ENCODE results near the gene PRKCQ. TPM values are rescaled to one million over a fixed set of nuclear protein-coding genes. Genes with fewer than 3 reads are reported as not detected.
"Not testable (repeated sequence)": the region's sequence is repeated elsewhere in the genome, so short reads cannot be mapped to it uniquely, and the experiment has no call there.

PRKCQ gene
- total RNA-seq, 1 experiment from 2014 or later: 6.8 TPM

DNA sequence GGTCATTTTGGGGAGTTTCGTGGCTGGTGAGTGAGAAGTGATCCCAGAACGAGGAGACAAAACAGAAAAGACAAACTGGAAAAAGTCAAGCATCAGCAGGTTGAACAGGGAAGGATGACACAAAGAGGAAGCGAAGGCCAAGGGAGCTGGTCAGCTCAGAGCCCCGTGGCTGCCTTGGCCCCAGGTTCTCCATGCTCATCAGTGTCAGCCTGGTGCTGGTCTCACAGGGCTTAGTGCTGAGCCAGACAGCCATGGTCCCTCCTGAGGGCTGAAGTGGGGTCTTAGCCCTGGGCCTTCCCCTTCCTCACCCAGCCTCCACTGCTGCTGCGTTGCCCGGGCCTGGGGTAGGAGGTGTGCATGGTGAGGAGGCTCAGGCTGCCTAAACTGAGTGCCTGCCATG lies 193.7 kb downstream of the PRKCQ start:
- no peak for DNase-seq (ENCODE audit: low spot score)

DNA sequence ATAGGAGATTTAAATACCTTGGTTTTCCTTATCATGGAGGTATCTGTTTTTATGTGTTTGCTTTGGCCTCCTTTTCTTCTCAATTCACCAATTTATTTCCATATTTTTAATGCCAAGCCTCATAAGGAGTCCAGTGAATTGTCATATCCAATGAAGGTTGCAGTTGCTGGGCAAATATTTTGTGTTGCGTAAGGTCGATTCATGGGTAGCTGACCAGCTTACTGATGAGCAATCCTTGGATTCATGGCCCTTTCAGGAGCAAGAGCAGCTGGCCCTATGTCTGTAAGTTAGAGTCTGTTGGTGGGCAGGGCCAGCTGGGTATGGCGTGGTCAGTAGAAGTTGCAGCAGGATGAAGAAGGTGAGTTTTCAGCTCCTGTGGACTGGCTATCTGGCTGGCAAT lies 194.4 kb downstream of the PRKCQ start:
- no peak for DNase-seq (ENCODE audit: low spot score)

DNA sequence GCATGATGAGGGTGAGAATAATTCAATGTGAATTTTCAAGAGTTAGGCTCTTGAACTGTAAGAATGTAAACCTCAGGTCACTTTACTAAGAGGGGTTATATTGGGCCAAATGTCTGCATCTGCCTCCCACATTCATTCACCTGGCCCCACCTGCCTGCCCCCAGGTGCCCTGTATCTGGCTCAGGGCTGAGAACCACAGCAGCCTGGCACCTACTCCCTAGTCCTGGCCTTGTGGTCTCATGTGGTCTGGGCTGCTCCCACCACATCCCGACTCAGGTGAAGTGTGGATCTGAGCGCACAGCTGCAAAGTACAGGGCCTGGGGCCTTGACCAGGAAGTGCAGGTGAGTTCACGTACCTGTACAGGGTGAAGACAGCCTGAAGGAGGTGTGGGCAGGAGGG lies 195.2 kb downstream of the PRKCQ start:
- DNase-seq (ENCODE audit: low spot score): no peak

DNA sequence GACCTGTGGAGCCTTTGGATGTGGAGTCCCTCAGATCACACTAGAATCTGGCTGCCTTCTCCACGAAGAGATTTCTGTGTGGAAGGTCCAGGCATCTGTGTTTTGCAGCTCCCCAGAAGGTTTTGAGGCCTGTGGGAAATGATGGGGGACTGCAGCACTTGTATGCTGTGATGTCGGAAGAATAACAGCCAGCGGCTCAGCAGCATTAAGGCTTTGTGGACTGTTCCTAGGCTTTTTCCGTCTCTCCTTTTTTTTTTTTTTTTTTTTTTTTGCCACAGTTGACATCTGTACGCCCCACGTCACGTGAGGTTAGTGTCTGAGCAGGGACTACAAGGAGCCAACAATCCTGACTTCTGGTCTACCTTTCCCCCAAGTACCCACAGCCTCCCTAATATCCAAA lies 196.0 kb downstream of the PRKCQ start:
- no peak for DNase-seq (ENCODE audit: low spot score)

GRCh38 chr10:6383096-6383812 lies 196.8 kb downstream of the PRKCQ start:
- peak; percentile 56 for DNase-seq (ENCODE audit: low spot score)

- DNase-seq (ENCODE audit: low spot score): peak; percentile 69
These were observed 198.0 kb downstream of the PRKCQ start for GRCh38 chr10:6382081-6382480.

- DNase-seq (ENCODE audit: low spot score): not testable (repeated sequence)
These were observed 199.6 kb downstream of the PRKCQ start for GRCh38 chr10:6380478-6380877.

GRCh38 chr10:6379015-6379776 lies 200.9 kb downstream of the PRKCQ start:
- no peak for DNase-seq (ENCODE audit: low spot score)

Measured in H4 (cell line).